Ishikawa (cell line): ENCODE measurements around the gene NOSIP.

ENCODE experiments used
- CEBPB ChIP-seq: IDR thresholded peaks from 2 replicates; pipeline ENCODE4 v1.6.1; 2012
- CREB1 ChIP-seq: IDR thresholded peaks from 2 replicates; pipeline ENCODE4 v1.6.1; 2012; ENCODE audit warnings: low read depth
- EGR1 ChIP-seq: IDR thresholded peaks from 2 replicates; pipeline ENCODE4 v1.6.1; 2012
- EP300 ChIP-seq: IDR thresholded peaks from 2 replicates; pipeline ENCODE4 v1.6.1; 2012; ENCODE audit warnings: borderline replicate concordance
- FOXM1 ChIP-seq: IDR thresholded peaks from 2 replicates; pipeline ENCODE4 v1.6.1; 2012; ENCODE audit warnings: low read depth, borderline replicate concordance
- MAX ChIP-seq: IDR thresholded peaks from 2 replicates; pipeline ENCODE4 v1.6.1; 2012
- NFIC ChIP-seq: IDR thresholded peaks from 2 replicates; pipeline ENCODE4 v1.6.1; 2012
- RAD21 ChIP-seq: IDR thresholded peaks from 2 replicates; pipeline ENCODE4 v1.6.1; 2012; ENCODE audit warnings: low read depth
- REST ChIP-seq: IDR thresholded peaks from 2 replicates; pipeline ENCODE4 v1.6.1; 2012; ENCODE audit warnings: low read depth, mild to moderate bottlenecking
- TAF1 ChIP-seq: IDR thresholded peaks from 2 replicates; pipeline ENCODE4 v1.6.1; 2012; ENCODE audit warnings: low read depth, mild to moderate bottlenecking
- TCF12 ChIP-seq: IDR thresholded peaks from 2 replicates; pipeline ENCODE4 v1.6.1; 2012; ENCODE audit warnings: low read depth
- TEAD4 ChIP-seq: IDR thresholded peaks from 2 replicates; pipeline ENCODE4 v1.6.1; 2012
- USF1 ChIP-seq: IDR thresholded peaks from 2 replicates; pipeline ENCODE4 v1.6.1; 2012
- YY1 ChIP-seq: IDR thresholded peaks from 2 replicates; pipeline ENCODE4 v1.6.1; 2012; ENCODE audit warnings: low read depth
- ZBTB7A ChIP-seq: IDR thresholded peaks from 2 replicates; pipeline ENCODE4 v1.6.1; 2012; ENCODE audit warnings: low read depth

Gene NOSIP

GRCh38 chr19:49593233-49594113, 13.1 kb upstream of the NOSIP start:
- TF ChIP-seq EP300: no peak
- TF ChIP-seq ZBTB7A: peak; percentile 81; the same call in 1 of the 2 replicates
- TF ChIP-seq USF1: 0 out of 2 replicates have a peak, but pooled peaks have one; percentile 24
- TF ChIP-seq CEBPB: no peak

- TF ChIP-seq FOXM1: no peak
- no peak for TF ChIP-seq EGR1
- no peak for TF ChIP-seq ZBTB7A
- TF ChIP-seq TAF1: no peak
- no peak for TF ChIP-seq NFIC
- no peak for TF ChIP-seq EP300
These were observed 12.3 kb upstream of the NOSIP start for GRCh38 chr19:49592486-49593232.

GRCh38 chr19:49591731-49592485, 11.6 kb upstream of the NOSIP start:
- TF ChIP-seq TCF12 (no peak), ZBTB7A (0 out of 2 replicates have a peak, but pooled peaks have one; percentile 13), MAX (no peak), CREB1 (no peak), FOXM1 (no peak), TEAD4 (no peak), YY1 (no peak), EP300 (no peak), TAF1 (no peak)

- TF ChIP-seq TCF12 (no peak), YY1 (peak; percentile 86), TAF1 (peak; percentile 61), ZBTB7A (peak; percentile 62; the same call in 1 of the 2 replicates)
These were observed 10.8 kb upstream of the NOSIP start, which contains the start of gene PRR12 for GRCh38 chr19:49590971-49591730. Gene PRR12 (plus strand): TSS chr19:49591182. CDS start chr19:49591655, 473 bp downstream.

- TF ChIP-seq TEAD4 (peak; percentile 18), TCF12 (no peak), EGR1 (peak; percentile 76), ZBTB7A (peak; percentile 11; the same call in 1 of the 2 replicates), MAX (peak; percentile 73), TAF1 (peak; percentile 8; the same call in 1 of the 2 replicates), REST (no peak), YY1 (0 out of 2 replicates have a peak, but pooled peaks have one; percentile 50)
These were observed 10.0 kb upstream of the NOSIP start for GRCh38 chr19:49590071-49590970.

GRCh38 chr19:49589502-49589905, 9.1 kb upstream of the NOSIP start:
- no peak for TF ChIP-seq ZBTB7A
- no peak for TF ChIP-seq TCF12
- no peak for TF ChIP-seq USF1
- TF ChIP-seq EP300: no peak
- TF ChIP-seq FOXM1: no peak
- TF ChIP-seq CEBPB: no peak
- no peak for TF ChIP-seq NFIC
- no peak for TF ChIP-seq RAD21
- no peak for TF ChIP-seq TEAD4
- no peak for TF ChIP-seq MAX
- TF ChIP-seq TAF1: no peak
- TF ChIP-seq CREB1: no peak
- no peak for TF ChIP-seq EGR1
- no peak for TF ChIP-seq REST
- no peak for TF ChIP-seq YY1
